Heart left ventricle (tissue), 16 donors: ENCODE measurements around the gene USP6NL. TPM values are rescaled to one million over a fixed set of nuclear protein-coding genes. Genes with fewer than 3 reads are reported as not detected.

Source experiments
- ATAC-seq, 4 donors: fragments of 200-7000 bp; cut with Tn5 transposase; one replicate each; pipeline ENCODE4 v1.9.1; 2020 to 2022; ENCODE audit warnings: moderate library complexity in 4 of 4, mild to moderate bottlenecking in 3 of 4, moderate number of reproducible peaks in 1 of 4
- DNase-seq, 5 donors: peaks; one replicate each; pipeline ENCODE4 v3.0.0-alpha.2; 2020
- H3K27ac ChIP-seq, 12 donors: fragments of 200-600 bp; sonication (generic) in 4 of 12; one replicate each; pipeline versions ENCODE4 v1.5.0 to v1.8.0; 2016 to 2022; ENCODE audit warnings: mild to moderate bottlenecking in 2 of 12
- H3K27me3 ChIP-seq, 9 donors: fragments of 200-600 bp; sonication (generic) in 2 of 9; one replicate each; pipeline versions ENCODE4 v1.5.1 to v1.8.0; 2016 to 2022; ENCODE audit warnings: mild to moderate bottlenecking in 3 of 9
- H3K36me3 ChIP-seq, 9 donors: fragments of 200-600 bp; sonication (generic) in 2 of 9; one replicate each; pipeline versions ENCODE4 v1.5.0 to v1.8.0; 2018 to 2022; ENCODE audit warnings: mild to moderate bottlenecking in 2 of 9
- H3K4me1 ChIP-seq, 12 donors: fragments of 200-600 bp; sonication (generic) in 4 of 12; one replicate each; pipeline versions ENCODE4 v1.5.0 to v1.8.0; 2016 to 2022; ENCODE audit warnings: mild to moderate bottlenecking in 3 of 12
- H3K4me3 ChIP-seq, 12 donors: fragments of 200-600 bp; sonication (generic) in 4 of 12; one replicate each; pipeline versions ENCODE4 v1.5.0 to v1.8.0; 2017 to 2022; ENCODE audit warnings: mild to moderate bottlenecking in 9 of 12, moderate library complexity in 4 of 12
- H3K9me3 ChIP-seq, 12 donors: fragments of 200-600 bp; sonication (generic) in 4 of 12; one replicate each; pipeline versions ENCODE4 v1.5.0 to v1.8.0; 2016 to 2022; ENCODE audit warnings: mild to moderate bottlenecking in 1 of 12
- CTCF ChIP-seq, 12 donors: fragments of 200-600 bp; sonication (generic) in 4 of 12; IDR thresholded peaks; one replicate each; pipeline versions ENCODE4 v1.5.0 to v1.8.0; 2018 to 2022; ENCODE audit warnings: antibody characterized with exemption in 12 of 12, mild to moderate bottlenecking in 5 of 12
- POLR2A ChIP-seq, 2 donors: fragments of 450-650 bp; IDR thresholded peaks; one replicate each; pipeline ENCODE4 v1.6.1; 2017; ENCODE audit warnings: antibody characterized with exemption in 2 of 2, mild to moderate bottlenecking in 2 of 2, moderate library complexity in 2 of 2
- WGBS, 4 donors: extraction: QIAGEN DNeasy Blood & Tissue Kit in 2 of 4; methylation state at CpG; one replicate each; pipeline versions ENCODE4 v1.1.5 to v1.1.7; 2013 to 2018; 5-methylcytosine and 5-hydroxymethylcytosine counted together
- intact Hi-C, 10 donors: fragments of 100-400 bp; cut with DNase I; formaldehyde crosslinking; loops; one replicate each; pipeline versions ENCODE4 v1.11.1 to v1.14.2; 2022
- polyA plus RNA-seq, 2 donors: library from polyadenylated mRNA; stranded (reverse); fragments of 200-250 nt; gene quantifications; one replicate each; pipeline ENCODE4 v1.2.3, GENCODE V29; 2013
- total RNA-seq, 9 donors: library from RNA; depleted of rRNA in 2 of 9; stranded (reverse); fragments of >200 nt in 2 of 9; fragmentation: NEBNext Ultra II Directional in 3 of 9; extraction: Animal tissue kit (Norgen Biotek cat#: 25700) in 3 of 9; gene quantifications; one replicate each; pipeline versions ENCODE4 v1.1.0 to v1.2.4, GENCODE V29; 2016 to 2023
- donor health status: ischemic (EF 13 %, LVEDD 7.1; RV severe dilation, severe dysfunction).
- donor health status: healthy with polysubstance abuse.
- donor health status: DM: no; HTN: yes; CAD: no.
- donor health status: DM: no; HTN: no; CAD: no.
- donor health status: ischemic (EF 25% LVEDD 6.9; RV normal size, moderate dysfunction).
- donor health status: ischemic (EF 25% LVEDD 5.7; RV mildly dilated, moderate dysfunction).
- donor health status: healthy.
- donor health status: DM: yes; HTN: yes; CAD: no.
- donor health status: ischemic (EF 35%, LVEDD 5.7; RV mildly dilated, moderate dysfunction).
- donor health status: nonischemic (EF 11% LVEDD 7.7; RV severe dilation, severe dysfunction).
- donor health status: DM: yes; HTN: yes; CAD: no.
- donor health status: PGD.
- donor health status: ischemic (EF 29% LVEDD 5.4; RV normal size, mild dysfunction).
- donor health status: nonischemic (EF 23%, LVEDD 6.1; RV moderate dilation, normal function).

Gene USP6NL
- total and polyA plus RNA-seq, 11 donors: 1.3 to 12.2 (median 9.6) TPM

- H3K9me3 ChIP-seq: peaks cover 0 to 7% (median 0%) of the 10 kb centered on the region in 12 donors
- intact Hi-C loops: no loop called here
These were observed 3.1 kb downstream of the USP6NL start for GRCh38 chr10:11608159-11609013.

DNA sequence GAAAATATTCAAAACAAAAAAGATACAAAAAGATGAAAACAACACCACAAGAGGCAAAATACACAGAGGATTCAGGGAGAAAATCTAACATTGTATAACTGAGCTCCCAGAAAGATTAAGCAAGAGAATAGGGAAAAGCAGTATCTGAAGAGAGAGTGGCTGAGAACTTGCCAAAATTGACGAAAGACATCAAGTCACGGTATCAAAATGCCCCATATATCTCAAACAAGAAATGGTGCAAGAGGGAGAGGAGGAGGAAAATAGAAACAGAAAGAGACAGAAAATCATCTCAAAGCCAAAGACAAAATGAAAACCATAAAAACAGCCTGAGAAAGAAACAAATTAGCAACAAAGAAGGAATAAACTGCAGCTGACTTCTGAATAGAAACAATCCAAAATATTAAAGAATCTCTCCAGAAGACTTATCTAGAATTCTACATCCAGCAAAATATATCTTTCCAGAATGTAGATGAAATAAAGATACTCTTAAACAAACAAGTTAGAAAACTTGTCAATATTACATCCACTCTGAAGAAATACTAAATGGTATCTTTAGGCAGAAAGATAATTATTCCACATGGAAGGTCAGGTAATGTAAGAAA lies 5.5 kb downstream of the USP6NL start:
- WGBS, 4 donors: 62 to 77% (median 71%) methylated on average over 2 of the region's 2 CpGs
- TF ChIP-seq POLR2A (IDR thresholded peaks at IDR 0.05) (no peak), CTCF (IDR thresholded peaks at IDR 0.05) (no peak)
- no peak for ATAC-seq
- no peak for DNase-seq
- peaks cover 0 to 54% (median 11%) of the 10 kb centered on the region in 12 donors for H3K4me1 ChIP-seq
- intact Hi-C loops: no loop called here
- H3K4me3 ChIP-seq: no peak overlapping the region
- peaks cover 0 to 7% (median 0%) of the 10 kb centered on the region in 12 donors for H3K9me3 ChIP-seq
- H3K27me3 ChIP-seq: no peaks in the 10 kb centered on the region
- H3K27ac ChIP-seq: no peak overlapping the region
- no peaks in the 10 kb centered on the region for H3K36me3 ChIP-seq

More at GRCh38 chr10:11608159-11609013, 3.1 kb downstream of the USP6NL start:
- Histone ChIP-seq H3K27me3 (no peaks in the 10 kb centered on the region), H3K36me3 (no peaks in the 10 kb centered on the region), H3K4me3 (no peak overlapping the region), H3K4me1 (peaks cover 0 to 55% (median 10%) of the 10 kb centered on the region in 12 donors), H3K27ac (no peak overlapping the region)
- ATAC-seq (no peak), DNase-seq (no peak)
- 89 to 91% (median 89%) methylated on average over 10 of the region's 10 CpGs for WGBS, 4 donors
- TF ChIP-seq CTCF (IDR thresholded peaks at IDR 0.05) (no peak), POLR2A (IDR thresholded peaks at IDR 0.05) (no peak)

GRCh38 chr10:11604865-11605650 lies 6.4 kb downstream of the USP6NL start:
- no peaks in the 10 kb centered on the region for H3K36me3 ChIP-seq
- TF ChIP-seq CTCF (IDR thresholded peaks at IDR 0.05): no peak
- TF ChIP-seq POLR2A (IDR thresholded peaks at IDR 0.05): no peak
- H3K27ac ChIP-seq: no peak overlapping the region
- H3K4me1 ChIP-seq: peaks cover 0 to 50% (median 9%) of the 10 kb centered on the region in 12 donors
- no peak for ATAC-seq
- intact Hi-C loops: no loop called here
- no peak overlapping the region for H3K4me3 ChIP-seq
- no peak for DNase-seq
- peaks cover 0 to 7% (median 0%) of the 10 kb centered on the region in 12 donors for H3K9me3 ChIP-seq
- no peaks in the 10 kb centered on the region for H3K27me3 ChIP-seq
- WGBS, 4 donors: 65 to 77% (median 74%) methylated on average over 2 of the region's 2 CpGs
